Measurements from ENCODE around the gene TRIM67.
"Not testable (repeated sequence)": the region's sequence is repeated elsewhere in the genome, so short reads cannot be mapped to it uniquely, and the experiment has no call there.

TRIM67 gene

DNA sequence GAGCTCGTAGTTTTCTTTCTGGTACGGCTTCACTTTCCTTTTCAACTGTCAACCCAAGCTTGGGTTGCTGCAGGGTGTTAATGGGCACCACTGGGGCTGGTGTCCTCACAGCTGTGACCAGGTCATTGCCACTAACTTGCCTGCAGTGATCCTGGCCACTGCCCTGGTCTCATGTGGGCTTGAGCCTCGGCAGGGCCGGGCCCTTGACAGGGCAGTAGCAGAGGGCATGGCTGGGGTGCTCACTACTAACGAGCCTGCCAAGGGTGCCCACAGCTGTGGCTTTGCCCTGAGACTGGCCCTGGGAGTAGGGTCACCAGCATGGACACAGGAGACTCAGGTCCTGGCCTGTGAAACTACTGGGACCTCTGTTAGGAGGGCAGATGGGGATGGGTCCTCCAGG lies 47.7 kb downstream of the TRIM67 start:
- no peak for DNase-seq

DNA sequence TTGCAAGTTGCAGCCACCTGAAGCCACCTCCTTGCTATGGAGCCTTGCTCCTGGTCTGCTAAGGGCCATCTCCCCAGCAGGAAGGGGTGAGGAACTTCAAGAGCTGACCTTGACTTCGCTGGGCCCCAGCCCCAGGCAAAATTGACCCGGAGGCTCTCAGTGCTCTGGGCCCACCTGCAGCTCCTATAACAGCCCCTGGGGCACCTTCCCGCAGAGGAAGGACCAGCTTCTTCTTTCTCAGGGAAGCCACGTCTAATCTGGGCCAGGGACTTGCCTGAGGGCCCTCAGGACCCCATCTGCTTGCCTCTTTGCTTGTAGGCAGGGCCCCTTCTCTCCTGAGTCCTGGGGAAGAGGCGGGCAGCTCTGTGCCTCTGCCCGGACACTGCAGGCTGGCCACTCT lies 48.3 kb downstream of the TRIM67 start:
- no peak for DNase-seq

DNA sequence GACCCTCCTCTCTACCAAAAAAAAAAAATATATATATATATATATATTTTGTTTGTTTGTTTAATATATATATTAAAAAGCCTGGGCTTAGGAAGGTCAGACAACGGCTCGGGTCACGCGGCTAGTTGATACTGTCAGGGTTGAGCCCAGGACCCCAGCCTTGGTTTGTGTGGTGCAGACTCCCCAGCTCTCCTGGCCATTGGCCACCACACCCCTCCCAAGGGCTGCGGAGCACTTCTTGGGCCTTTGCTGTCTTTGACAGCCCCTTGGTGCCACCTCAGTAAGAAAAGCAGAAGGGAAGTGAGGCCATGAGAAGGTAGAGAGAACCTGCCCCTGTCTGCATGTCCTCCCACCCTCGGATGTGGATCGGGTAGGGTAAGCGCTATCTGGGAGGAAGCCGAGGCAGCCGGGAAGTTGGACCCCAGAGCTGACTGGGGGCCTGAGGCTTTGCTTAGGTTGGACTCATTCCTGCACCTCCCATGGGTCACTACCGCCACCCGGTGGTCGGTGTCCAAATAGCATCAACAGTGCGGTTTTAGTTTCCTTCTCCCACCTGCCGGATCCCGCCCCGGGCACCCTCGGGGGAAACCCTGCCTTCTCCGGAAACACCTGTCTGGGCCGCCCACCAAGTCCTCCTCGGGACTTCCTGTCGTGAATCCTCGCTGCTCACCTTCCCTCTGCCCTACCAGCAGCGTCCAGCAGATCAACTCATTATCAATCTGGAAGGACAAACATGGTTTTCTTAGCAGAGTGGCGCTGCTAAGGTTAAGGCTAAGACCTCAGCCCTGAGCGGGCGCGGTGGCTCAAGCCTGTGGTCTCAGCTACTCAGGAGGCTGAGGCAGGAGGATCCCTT lies 49.4 kb downstream of the TRIM67 start:
- peak; percentile 91 for DNase-seq

DNA sequence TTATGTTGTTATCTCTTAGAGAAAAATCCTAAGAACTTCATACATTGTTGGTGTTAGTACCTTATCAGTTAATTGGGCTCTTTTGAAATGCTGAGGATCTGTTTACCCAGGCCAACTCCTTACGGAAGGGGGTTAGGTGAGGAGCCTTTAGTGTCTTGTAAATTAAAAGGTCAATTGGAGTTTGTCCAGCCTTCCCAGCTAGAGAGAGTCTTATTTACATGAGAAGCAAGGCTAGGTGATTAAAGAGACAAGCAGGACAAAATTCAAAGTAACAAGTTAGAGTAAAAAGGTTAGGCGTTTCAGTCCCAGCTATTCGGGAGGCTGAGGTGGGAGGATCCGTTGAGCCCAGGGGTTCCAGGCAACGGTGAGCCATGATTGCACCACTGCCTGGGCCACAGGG lies 50.4 kb downstream of the TRIM67 start:
- DNase-seq: not testable (repeated sequence)

DNA sequence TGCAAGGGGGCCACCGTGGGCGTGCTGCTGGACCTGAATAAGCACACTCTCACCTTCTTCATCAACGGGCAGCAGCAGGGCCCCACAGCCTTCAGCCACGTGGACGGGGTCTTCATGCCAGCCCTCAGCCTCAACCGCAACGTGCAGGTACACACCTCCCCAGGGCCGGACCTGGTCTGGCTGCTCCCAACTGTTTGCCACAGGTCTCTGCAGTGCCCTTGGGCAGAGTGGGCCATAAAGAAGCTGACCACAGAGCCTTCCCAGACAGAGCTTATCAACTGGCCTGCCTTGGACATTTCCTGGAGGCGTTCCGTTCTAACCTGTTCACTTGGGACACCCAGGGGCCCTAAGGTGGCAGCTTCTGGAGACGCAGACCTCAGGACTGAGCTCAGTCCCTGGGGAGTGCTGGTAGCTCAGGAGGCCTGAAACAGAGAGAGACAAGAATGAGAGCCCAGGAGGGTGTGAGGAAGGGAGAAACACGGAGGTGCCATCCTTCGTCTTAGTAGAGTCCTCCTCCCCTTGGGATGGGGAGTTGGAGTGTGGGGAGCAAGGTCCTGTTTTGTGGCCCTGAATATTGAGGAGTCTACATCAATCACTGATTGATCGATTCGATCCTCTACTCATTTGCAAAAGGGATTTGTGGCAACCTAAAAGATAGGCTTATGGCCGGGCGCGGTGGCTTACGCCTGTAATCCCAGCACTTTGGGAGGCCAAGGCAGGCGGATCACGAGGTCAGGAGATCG lies 52.1 kb downstream of the TRIM67 start:
- DNase-seq: no peak

DNA sequence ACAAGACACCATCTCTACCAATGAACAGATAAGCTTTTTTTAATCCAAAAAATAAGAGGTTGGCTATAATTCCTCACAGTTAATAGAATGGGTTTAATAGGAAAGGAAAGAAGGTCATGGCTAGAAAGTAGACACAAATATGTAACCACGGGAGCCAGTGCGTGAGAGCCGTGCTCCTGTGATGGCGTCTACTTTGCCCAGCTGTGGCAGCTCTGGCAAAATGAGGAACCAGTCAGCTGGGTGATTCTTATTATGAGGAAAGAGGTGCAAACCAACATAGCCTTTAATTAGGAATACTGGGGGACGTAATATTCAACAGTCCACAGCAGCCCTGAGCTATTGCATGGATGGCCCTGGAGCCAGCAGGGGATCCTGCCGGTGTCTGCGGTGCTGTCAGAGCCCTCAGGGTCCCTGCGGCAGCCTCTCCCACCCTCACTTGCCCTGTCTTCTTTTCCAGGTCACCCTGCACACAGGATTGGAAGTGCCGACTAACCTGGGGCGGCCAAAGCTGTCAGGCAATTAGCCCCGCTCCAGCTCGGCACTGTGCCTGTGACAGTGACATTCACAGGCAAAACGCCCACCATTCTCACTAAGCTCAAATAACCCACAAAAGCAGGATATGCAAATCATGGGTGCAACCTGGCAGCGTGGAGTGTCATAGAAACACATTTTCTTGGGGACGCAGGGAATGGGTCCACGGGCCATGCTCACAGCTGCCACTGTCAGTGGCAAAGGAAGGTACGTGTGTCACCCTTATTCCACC lies 53.2 kb downstream of the TRIM67 start:
- DNase-seq: no peak

DNA sequence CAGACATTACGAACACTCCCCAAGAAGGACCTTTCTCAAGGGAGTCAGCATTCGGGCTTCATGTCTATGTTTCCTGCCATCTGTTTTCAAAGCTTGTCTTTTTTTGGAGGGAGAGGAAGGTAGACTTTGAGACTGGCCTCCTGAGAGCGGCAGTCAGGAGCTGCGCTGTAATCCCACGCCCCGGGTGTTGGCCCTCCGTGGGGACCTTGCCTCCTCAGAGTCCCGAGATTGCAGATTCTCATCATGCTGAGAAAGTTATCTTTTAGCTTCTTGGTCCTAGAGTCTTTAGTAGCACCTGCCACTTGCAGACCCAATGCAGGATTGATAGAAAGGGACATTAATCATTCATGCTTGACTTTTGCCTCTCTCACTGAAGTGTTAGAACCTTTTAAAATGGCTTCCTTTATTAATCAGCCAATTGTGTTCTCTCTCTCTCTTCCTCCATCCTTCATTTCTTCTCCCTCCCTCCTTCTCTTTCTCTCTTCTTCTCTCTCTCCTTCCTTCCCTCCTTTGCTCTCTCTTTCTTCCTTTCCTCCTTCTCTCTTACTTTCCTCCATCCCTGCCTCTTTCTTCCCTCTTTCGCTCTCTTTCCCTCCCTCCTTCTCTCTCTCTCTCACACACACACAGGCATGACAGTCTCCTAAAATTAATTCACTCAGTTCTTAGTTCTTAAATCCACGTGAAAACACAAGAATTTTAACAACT lies 54.0 kb downstream of the TRIM67 start:
- DNase-seq: no peak

DNA sequence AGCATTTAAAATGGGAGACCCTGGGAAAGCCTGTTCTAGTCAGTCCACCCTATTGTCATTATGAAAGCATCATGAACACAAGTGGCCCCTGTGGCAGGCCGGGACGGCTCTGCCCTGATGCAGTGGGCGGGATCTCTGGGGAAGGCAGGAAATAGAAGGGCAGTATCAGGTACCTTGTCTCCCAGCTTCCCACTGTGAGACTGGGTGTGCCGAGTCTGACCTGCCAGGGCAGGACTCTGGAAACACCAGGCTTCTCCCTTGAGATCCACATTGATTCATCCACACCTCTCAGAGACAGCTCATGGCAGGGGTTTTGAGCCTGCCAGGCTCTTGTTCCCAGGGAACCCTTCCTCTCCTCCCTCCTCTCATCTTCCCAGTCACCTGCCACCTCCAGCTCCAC lies 54.6 kb downstream of the TRIM67 start:
- DNase-seq: no peak

DNA sequence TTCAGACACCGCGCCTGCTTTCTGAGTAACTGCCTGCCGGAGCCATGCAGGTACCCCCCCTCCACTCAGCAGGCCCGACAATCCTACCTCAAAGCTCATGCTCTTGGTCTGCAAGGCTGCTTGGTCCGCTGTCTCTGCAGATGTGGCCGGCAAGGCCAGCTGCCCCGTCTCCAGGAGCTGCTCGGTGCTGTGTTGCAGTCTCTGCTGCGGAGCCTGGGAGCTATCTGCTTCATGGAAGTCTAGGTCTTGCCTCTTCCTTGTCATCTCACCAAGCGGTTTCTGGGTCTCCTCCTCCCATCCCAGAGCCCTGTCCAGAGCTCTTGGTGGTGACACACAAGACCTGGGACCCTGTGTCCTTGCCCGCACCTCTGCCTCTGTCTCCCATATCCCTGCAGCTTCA lies 55.2 kb downstream of the TRIM67 start:
- no peak for DNase-seq

DNA sequence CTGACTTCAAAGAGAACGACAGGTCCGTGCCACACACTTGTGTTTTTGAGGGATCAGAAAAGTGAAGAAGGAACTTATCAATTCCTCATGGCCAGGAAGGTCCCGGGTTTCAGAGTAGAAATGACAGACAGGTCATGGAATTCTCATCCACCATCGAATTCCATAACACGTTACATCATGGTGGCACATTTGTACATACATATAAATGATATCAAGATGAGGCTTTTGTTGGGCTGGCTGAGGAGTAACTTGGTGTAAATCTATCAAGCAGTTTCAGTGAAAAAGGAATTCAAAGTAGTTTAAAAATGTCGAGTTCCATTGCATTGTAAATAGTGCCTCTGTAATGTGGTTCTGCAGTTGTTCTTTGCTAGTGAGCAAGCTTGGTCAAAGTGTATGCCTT lies 56.2 kb downstream of the TRIM67 start:
- no peak for DNase-seq

DNA sequence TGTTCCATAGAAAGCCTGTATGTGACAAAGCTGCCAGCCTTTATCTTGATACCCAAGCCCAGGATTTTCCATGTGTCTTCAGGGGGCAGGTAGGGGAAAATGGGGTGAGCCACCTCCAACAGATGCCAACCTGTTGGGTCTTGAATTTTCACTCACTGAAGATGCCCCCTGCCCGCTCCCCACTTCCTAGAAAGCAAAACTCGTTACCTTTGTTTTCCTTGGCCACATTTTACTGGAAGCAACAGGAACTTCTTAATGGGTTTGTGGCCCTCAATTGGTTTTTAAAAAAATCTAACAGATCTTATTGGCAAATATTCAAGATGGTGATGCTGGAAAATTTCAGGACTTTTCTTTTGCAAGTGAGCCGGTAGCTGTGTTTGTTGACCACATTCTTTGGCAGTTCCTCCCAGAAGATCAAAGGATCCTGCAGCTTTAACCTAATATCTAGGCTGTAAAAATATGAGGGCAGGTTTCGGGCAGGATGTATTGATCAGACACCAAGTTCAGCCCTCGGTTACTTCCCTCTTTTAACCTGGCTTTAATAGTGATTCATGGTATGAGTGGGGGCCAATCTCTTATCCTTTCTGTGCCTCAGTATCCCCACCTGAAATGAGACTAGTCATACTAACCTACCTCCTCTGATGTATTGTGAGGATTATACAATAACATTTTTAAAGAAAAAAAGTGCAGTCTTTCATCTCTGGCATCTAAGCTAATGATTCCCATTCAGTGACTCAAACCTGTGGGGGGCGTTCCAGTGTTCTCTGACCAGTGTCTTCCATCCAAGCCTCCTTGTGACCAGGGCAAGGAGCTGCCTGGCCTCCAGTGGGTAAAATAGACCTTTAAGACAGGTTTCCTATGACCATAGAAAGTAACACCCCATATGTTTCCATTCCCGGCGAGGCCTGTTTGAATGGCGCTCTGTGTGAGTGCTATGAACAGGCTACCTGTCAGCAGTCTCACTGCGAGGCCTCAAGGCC lies 57.9 kb downstream of the TRIM67 start:
- DNase-seq: no peak

DNA sequence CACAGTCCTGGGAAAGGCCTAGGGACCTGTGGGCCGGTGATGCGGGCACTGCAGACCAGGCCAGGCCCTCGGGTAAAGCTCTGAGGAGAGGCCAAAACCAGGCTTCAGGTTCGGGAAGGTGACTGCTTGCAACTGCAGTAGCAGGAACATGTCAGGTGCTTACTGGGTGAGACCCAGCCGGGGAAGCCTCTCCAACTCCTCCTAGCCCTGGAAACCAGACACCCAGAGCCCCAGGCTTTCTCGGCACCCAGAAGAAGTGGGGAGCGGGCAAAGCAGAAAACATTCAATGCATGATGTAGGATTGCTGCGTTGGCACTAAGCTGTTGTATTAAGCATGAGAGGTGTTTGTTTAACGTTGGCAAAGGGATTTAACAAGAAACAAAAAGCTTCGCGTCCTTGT lies 58.9 kb downstream of the TRIM67 start:
- no peak for DNase-seq

DNA sequence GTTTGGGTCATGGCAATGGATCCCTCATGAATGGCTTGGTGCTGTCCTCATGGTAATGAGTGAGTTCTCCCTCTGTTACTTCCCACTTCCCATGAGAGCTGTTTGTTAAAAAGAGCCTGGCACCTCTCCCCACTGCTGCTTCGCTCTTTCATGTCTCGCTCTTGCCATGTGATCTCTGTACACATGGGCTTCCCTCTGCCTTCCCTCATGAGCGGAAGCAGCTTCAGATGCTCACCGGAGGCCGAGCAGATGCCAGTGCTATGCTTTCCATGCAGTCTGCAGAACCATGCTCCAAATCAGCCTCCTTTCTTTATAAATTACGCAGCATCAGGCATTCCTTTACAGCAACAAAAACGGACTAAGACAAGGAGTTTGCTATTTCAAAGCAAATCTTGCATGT lies 64.3 kb downstream of the TRIM67 start:
- no peak for DNase-seq

DNA sequence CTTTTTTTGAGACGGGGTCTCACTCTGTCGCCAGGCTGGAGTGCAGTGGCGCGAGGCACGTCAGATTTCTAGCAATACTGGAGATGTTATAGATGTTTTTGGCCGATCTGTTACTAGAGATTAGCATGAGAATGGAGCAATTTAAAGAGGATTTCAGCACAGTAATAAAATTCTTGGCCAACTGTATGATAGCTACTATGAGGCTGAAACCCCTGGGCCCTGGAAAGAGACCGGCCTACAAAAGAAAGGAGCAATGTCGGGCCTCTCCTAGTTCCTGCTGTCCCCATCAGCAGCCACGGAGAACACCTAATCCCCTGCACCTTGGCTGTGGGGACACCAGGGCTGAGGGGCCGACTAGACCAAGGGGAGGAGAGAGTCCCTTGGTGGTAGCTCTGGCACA lies 69.7 kb downstream of the TRIM67 start:
- no peak for DNase-seq

DNA sequence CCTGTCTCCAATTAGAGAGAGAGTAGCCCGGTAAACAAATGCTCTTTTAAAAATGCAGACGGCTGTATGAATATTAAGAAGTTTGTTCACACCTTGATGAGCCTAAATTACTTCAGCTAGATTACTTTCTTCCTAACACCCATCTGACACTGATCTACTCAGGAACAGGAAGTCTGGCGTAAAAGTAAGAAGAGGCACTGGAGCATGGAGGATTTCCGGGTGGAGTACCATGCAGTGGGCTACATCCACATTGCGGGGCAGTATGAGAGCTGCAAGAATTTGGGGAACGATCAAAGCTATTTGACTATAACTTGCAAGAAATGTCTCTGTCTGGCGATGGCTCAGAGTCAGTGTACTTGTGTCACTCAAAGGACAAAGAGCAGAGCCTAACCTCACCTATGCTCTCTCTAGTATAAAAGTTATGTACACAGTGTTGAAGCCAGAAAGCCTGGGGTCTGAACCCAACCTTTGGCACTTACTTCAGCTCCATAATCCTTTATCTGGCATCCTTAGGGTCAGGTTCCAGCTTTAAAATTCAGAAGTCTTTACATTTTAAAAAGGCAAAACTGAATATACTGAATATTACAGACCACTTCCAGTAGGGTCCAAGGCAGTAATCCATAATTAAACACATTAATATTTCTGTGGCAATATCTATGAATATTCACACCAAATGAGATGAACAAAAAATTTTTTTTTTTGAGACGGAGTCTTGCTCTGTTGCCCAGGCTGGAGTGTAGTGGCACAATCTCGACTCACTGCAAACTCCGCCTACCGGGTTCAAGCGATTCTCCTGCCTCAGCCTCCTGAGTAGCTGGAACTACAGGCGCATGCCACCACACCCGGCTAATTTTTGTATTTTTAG lies 71.2 kb downstream of the TRIM67 start:
- DNase-seq: no peak

DNA sequence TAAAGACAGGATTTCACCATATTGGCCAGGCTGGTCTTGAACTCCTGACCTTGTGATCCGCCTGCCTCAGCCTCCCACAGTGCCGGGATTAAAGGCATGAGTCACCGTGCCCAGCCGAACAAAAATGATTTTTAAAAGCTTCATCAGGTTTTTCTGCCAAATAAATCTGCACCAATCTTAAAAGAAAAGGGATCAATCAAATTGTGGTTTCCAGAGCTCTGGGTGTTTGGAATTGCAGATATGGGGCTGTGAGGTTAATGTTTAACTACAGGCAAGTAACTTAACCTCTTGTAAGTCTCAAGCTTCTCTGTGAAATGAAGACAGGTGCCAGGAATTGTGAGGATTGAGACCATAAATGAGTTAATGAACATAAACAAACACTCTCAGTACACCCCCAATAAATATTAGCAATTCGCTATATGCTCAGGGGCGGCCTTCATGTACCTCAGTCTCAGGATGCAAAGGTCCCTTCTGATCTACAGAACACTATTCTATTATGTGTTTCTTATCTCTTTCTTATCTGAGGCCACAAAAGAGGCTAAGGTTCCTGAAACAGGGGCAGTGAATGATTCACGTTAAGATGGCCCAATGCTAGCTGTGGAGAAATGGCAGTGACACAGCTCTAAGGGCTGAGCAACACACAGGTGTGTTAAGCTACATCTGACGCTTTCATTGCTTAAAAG lies 72.0 kb downstream of the TRIM67 start:
- no peak for DNase-seq

DNA sequence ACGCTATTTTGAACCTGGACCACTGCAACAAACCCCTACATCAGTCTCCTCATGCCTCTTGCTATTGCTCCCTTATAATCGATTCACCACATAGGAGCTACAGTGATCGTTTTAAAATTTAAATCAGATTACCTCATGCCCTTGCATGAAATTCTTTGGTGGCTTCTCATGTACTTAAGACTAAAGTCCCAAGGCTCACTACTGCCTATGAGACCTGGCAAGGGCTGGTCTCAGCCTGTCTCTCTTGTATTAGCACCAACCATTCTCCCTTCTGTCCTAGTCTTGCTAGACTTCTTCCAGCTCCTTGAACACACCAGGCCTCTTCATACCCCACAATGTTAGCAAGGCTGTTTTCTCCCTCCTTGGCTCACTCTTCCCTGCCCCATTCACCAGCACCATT lies 72.6 kb downstream of the TRIM67 start:
- DNase-seq: no peak

DNA sequence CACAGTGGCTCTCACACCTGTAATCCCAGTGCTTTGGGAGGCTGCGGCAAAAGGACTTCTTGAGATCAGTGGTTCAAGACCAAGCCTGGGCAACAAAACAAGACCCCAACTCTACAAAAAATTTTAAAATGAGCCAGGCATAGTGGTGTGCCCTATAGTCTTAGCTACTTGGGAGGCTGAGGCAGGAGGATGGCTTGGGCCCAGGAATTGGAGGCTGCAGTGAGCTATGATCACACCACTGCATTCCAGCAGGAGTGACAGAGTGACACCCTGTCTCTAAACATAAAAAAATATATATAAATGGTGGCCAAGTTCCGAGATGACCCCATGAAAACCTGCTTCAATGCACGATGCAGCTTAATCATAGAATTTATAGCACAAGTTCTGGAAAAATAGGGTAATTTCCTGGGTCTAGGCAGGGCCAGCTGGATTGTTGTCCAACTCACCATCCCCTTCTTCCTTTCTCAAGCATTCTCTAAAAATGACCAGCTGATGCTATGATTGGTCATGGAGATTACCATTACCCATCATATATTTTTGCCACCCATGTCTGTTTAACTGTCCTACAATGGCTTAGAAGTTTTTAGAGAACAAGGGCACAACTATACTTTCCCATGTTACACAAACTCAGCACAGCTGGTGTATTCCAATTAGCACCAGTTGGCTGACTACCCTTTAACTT lies 73.8 kb downstream of the TRIM67 start:
- no peak for DNase-seq

DNA sequence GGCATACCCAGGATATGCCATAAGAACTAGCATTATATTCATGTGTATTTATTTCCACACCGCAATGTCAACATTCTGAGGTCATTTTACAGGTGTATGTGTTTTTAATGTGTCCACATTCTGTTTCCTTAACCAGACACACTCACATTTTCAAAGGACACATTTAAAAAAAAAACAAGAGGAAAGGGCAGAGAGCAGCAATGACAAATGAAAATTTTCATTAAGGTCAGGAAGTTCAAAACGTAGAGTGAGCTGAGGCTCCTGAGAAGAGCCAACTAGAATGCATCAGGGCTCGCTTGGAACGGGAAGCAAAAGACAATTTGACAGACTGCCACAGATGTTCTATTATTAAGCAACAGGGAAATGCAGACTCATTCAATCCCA lies 74.3 kb downstream of the TRIM67 start:
- no peak for DNase-seq

DNA sequence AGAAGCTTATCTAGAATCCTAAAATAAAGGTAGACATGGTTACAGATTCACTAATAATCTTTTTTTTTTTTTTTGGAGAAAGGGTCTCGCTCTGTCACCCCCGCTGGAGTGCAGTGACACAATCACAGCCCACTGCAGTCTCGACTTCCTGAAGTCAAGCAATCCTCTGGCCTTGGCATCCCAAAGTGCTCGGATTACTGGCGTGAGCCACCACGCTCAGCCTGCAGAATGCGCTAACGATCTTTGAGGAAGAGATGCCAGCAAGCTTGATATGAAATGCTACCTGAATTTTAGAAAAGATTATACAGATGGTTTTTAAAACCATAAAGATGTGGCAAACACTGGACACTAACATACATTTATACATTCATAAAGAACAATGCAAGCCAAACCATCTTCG lies 75.1 kb downstream of the TRIM67 start:
- DNase-seq: no peak
